Measurements from ENCODE around the gene TEKT5.

DNA sequence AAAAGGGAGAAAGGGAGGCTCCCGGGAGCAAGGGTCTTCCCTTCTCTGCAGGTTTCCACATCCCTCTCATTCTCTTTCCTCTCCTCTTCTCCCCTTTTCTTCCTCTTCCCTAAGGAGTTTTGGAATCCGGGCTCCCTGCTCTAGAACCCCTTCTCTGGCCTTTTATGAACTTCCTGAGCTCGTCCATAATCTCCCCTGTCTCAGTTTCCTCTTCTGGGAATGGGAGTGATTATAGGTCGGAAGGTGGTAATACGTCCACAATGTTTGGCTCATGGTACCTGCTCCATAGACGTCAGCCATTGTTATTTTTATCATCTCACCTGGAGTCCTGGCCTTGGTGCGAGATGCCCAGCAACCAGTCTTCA, 113.9 kb downstream of the TEKT5 start:
- TF ChIP-seq, protein P1, sequence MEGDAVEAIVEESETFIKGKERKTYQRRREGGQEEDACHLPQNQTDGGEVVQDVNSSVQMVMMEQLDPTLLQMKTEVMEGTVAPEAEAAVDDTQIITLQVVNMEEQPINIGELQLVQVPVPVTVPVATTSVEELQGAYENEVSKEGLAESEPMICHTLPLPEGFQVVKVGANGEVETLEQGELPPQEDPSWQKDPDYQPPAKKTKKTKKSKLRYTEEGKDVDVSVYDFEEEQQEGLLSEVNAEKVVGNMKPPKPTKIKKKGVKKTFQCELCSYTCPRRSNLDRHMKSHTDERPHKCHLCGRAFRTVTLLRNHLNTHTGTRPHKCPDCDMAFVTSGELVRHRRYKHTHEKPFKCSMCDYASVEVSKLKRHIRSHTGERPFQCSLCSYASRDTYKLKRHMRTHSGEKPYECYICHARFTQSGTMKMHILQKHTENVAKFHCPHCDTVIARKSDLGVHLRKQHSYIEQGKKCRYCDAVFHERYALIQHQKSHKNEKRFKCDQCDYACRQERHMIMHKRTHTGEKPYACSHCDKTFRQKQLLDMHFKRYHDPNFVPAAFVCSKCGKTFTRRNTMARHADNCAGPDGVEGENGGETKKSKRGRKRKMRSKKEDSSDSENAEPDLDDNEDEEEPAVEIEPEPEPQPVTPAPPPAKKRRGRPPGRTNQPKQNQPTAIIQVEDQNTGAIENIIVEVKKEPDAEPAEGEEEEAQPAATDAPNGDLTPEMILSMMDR (IDR thresholded peaks at IDR 0.05), result no peak
- TF ChIP-seq POLR2AphosphoS5 (IDR thresholded peaks at IDR 0.05), result no peak
- no peak for TF ChIP-seq POLR2A (IDR thresholded peaks at IDR 0.05)

All from breast epithelium (tissue), 3 donors.